HG03378 (cell line): ENCODE results near the gene ARFGEF2.
"Not testable (repeated sequence)": the region's sequence is repeated elsewhere in the genome, so short reads cannot be mapped to it uniquely, and the experiment has no call there.

Experiments used
- ATAC-seq: cut with Tn5 transposase; IDR thresholded peaks from one replicate; pipeline ENCODE4 v1.9.1; 2021; ENCODE audit warnings: mild to moderate bottlenecking, moderate library complexity; ENCODE audit not compliant: unreplicated experiment

The ARFGEF2 gene

DNA sequence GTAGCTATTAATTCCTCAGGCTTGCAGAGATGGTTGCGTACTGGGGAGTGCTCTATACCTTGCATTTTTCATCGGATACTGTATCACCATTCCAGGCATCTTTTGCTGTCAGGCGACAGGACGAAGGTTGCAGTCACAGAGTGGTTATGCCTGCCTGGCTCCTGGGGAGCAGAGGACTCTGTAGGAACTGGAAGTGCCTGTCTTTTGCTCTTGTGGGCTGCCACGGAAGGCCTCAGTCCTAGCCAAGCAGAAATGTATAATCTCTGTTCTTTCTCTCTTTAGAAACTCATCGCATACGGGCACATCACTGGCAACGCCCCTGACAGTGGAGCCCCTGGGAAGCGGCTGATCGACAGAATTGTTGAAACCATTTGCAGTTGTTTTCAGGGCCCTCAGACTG lies 29.5 kb downstream of the ARFGEF2 start:
- no peak for ATAC-seq

DNA sequence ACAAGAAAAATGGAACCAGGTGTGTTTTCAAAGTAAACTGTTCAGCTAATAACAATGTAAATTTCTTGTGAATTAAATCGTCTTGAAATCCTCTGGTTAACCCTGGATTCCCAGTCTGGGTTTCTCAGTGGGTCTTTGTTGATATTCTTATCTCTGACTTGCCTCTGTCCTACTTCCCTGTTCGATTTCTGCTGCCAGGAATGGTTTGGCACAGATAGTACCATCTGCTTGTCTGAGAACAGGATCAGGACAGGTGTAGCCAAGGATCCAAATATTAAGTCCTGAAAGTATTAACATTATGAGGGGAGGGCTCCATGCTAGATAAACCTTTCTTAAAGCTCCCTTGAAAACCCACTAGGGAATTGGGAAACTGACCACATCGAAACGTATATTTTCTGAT lies 30.1 kb downstream of the ARFGEF2 start:
- no peak for ATAC-seq

DNA sequence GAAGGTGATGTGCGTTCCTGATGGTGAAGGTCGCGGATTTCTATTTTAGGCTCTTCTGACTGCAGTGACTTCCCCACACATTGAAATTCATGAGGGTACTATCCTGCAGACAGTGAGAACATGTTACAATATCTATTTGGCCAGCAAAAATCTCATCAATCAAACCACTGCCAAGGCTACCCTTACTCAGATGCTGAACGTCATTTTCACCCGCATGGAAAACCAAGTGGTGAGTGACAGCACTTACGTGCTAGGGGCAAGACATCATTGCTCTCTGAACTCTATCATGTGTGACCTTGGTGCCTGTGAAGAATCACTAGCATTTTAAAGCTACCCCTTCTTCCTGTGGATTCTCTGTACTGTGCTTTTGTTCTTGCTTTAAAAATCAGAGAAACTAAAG lies 31.1 kb downstream of the ARFGEF2 start:
- no peak for ATAC-seq

DNA sequence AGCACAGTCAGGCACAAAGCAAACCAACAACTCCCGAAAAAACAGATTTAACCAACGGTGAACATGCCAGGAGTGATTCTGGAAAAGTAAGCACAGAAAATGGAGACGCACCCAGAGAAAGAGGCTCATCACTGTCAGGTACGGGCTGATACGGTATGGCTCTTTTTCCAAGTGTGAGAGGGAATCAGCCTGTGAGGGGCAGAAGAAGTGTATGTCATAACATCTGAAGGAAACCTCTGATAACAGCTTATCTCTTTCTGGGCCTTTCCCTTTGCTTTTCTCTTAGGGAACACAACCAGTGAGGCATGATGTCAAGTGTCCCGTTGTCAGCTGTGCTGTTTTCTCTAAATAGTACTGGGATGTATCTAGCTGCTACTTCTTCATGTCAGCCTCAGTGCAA lies 32.1 kb downstream of the ARFGEF2 start:
- no peak for ATAC-seq

DNA sequence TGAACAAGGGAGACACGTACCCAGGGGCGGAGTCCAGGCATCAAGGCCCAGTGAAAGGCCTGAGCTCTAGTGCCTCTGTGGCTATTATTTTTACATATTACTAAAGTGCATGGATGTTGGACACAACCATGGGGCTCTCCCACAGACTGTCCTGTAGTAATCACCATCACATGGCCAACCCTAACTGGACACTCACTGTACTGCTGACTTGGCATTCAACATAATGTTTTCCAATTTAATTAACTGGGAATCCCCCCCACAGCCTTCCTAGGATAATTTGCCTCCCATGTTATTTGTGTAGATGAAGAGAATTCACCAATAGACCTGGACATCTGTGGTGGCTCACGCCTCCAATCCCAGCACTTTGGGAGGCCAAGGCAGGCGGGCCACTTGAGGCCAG lies 34.5 kb downstream of the ARFGEF2 start:
- no peak for ATAC-seq

DNA sequence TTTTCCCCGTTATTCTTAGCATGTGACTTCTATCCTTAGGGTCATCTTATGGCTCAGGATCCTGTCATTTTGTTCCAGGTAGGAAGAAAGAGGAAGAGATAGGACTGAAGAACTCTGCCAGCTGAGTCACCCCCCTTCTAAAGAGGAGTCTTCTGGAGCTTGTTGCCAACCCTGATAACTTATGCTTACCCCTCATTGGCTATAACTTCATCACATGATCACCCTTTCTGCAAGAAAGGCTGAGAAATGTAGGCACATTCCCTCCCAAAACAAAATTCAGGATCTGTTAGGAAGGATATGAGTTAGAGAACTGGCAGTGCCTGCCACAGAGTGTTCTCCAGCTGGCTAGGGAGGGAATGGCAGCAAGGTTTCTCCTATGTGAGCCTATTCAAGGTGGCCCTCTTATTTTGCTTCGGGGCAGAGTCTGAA lies 35.6 kb downstream of the ARFGEF2 start:
- no peak for ATAC-seq

DNA sequence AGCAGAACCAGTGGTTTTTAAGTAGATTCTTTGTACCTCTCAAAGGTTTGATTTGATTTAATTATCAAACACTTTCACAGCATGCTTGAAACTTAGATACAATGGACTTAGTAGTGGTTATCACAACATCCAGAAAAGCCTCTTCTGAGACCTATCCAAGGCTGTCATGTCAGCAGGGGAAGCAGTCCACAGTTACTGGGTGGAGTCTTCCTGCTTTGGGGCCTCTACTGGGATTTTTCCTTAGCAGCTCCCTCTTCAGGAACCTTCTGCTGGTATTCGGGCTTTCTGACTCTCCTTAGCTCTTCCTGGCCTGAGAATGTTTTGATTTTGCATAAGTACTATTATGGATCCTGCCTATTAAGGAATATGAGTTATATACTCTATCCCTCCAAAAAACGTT lies 36.0 kb downstream of the ARFGEF2 start:
- no peak for ATAC-seq

DNA sequence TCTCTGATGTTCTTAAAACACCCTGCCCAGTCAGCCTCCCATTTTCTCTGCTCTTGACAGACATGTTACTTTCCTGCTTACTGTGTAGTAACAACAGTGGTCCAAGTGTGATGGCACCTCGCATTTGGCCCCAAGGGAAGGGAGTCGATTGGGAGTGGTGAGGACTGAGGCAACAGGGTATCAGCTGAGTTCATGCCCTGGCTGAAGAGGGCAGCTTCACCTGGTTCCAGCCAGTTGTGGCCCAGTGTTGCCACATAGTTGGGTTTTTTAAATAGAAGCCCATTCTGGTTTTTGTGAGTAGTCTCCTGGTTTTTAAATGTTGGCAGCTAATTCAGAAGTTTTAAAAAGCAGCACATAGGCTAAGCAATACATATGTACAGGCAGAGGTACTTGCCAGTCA lies 37.2 kb downstream of the ARFGEF2 start:
- no peak for ATAC-seq

DNA sequence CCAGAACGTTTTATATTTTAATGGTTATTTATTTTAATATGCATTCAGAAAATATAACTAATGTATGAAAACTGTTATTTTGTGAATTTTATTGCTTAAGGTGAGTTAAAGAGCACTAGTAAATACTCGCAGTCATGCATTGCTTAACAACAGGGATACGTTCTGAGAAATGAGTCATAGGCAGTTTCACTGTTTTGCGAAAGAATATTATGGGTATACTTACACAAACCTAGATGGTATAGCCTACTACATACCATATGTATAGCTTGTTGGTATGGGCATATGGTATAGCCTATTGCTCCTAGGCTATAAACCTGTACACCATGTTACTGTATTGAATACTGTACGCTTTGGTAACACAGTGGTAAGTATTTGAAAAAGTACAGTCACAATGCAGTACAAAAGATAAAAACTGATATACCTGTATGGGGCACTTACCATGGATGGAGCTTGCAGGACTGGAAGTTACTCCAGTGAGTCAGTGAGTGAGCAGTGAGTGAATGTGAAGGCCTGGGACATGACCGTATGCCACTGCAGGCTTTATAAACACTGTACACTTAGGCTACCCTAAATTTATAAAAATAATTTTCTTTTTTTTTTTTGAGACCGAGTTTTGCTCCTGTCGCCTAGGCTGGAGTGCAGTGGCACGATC lies 38.5 kb downstream of the ARFGEF2 start:
- ATAC-seq, result no peak

DNA sequence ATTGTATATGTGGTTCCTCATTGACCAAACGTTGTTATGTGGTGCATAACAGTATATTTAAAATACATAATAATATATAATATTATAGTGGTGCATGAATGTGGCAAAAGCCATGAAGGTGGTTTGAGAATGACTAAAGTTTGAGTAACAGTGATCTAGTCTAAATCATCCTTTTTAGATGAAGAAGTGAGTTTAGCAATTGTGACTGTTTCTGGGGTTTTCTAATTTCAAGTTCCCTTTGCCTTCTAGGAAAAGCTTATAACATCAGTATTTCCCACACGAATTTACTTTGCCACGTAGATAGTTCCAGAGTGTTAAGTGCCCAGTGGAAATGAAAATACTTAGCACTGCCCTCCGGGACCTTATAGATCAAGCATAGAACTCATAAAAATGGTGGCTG lies 40.9 kb downstream of the ARFGEF2 start:
- ATAC-seq, result no peak

DNA sequence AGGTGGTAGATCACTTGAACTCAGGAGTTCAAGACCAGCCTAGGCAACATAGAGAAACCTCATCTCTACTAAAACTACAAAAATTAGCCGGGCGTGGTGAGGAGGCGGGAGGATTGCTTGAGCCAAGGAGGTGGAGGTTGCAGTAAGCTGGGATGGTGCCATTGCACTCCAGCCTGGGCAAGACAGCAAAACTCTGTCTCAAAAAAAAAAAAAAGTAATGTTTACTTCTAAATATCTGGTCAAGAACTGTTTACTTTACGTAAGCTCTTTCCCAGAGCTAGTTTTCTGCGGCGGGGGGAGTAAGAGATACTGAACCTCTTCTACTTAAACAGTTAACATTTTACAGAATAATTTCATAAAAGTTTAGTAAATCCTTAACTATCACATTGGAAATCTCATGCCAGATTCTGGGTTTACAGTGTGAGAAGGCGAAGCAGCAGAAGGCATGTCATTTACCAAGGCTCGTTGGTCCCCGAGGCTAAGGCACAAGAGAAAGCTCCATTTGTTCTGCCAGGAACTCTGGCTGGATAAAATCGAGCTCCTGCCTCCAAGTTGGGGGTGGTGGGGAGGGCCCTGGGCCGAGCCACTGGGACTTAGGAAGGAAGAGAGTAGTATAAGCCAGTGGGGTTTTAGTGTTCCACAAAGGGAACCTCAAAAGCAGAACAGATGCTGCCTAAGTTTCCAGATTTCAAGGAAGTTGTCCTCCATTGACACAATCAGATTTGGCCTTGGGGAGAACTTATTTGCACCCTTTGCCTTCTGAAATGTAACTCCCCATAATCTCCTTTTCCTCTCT lies 41.7 kb downstream of the ARFGEF2 start:
- no peak for ATAC-seq

DNA sequence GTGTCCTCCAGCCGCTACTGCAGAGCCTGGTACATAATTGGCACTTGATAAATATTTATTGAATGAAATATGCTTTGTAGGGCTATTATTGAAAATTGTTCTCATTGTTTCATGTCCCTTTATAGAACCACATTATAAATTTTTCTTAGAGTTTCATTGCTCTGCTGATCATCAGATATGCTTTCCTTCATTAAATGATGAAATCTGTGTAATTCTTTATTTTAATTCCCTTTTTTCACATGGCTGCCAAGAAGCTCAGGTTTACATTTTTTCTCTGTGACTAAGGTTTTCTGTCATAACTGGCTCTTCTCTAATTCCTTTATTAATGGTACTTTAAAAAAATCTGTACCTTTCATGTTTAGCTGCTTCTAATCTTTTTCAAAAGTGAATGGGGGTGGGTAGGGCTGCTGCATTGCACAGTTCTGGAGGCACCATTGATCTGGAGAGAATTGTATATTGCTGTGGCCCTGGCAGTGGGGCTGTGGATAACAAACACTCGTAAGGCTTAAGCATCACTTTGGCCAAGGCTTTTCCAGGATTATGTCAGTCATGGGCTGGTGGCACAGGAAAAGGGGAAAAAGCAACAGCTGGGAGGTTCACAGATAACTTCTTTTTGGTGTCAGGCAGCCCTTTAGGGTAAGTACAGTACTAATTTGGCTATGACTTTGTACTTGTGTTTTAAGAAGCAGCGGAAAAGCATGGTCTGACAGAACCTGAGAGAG lies 43.8 kb downstream of the ARFGEF2 start:
- no peak for ATAC-seq

DNA sequence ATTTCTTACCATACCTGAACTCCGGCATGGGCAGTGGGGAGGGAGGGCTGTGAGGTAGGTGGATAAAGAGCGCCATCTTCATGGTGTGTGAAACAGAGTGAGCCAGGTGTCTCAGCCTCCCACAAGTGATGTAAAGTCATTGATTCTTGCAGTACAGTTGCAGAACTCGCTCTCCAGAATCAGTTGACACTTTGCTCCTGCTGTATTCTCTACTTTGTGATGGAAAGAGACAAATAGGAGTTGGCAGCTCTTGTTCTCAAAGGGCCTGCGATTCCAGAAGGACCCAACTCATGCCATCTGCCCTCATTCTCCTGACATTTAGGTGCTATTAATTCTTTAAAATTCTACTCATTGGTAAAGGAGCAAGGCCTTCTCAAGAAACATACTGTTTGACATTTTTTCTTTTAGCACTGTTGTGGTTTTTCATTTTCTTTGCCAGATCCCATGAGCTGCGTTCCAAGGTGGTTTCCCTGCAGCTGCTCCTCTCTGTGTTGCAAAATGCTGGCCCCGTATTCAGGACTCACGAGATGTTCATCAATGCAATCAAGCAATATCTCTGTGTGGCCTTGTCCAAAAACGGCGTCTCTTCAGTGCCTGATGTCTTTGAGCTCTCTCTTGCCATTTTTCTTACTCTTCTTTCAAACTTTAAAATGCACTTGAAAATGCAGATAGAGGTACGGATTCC lies 49.3 kb downstream of the ARFGEF2 start:
- ATAC-seq, result no peak

DNA sequence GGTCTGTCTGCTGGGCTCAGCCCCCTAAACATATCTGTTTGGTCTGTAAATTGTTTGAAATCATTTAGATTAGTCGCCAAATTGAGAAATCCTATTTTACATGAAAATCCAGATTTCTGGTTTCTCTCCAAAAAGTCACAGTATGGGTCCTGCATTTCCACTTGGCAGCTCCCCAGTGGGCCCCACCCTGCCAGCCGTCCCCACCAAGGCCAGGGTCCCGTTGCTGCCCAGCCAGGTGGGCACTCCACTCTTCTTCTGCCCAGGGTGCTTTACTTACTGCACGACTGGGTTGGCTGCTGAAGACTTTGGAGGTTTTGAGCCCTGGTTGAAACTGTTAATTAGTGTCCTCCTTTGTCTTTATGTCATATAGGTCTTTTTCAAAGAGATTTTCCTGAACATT lies 50.4 kb downstream of the ARFGEF2 start:
- ATAC-seq, result no peak

DNA sequence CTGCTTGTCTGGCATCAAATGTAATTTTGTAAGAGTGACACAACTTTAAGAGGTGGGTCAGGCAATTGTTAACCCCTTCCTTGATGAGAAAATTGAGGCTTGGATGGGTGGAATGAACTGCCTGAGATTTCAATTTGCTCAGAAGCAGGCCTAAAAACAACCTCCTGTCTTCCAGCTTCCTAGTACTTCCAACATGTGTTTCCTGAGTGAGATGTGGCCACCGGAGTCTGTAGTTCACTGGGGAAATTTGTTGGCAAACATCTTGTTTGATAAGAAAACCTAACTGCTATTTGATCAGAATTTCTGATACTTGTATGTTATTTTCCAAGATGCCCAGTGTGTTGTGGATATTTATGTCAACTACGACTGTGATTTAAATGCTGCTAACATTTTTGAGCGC lies 51.3 kb downstream of the ARFGEF2 start:
- no peak for ATAC-seq

DNA sequence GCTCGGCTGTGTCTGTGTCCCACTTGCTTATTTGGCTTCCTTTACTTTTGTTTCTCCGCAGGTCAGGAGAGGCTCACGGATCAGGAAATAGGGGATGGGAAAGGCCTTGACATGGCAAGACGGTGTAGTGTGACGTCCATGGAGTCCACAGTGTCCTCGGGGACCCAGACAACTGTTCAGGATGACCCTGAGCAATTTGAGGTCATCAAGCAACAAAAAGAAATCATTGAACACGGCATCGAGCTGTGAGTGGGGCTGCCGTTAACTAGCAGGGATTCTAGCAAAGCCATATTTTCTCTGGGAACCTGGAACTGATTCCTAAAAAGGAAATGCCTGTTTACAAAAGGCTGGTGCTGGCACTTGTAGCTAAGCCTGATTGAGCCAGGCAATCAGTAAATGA lies 54.4 kb downstream of the ARFGEF2 start:
- ATAC-seq, result no peak

DNA sequence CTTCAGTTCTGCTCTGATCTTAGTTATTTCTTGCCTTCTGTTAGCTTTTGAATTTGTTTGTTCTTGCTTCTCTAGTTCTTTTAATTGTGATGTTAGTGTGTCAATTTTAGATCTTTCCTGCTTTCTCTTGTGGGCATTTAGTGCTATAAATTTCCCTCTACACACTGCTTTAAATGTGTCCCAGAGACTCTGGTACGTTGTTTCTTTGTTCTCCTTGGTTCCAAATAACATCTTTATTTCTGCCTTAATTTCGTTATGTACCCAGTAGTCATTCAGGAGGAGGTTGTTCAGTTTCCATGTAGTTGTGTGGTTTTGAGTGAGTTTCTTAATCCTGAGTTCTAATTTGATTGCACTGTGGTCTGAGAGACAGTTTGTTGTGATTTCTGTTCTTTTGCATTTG lies 58.5 kb downstream of the ARFGEF2 start:
- not testable (repeated sequence) for ATAC-seq

DNA sequence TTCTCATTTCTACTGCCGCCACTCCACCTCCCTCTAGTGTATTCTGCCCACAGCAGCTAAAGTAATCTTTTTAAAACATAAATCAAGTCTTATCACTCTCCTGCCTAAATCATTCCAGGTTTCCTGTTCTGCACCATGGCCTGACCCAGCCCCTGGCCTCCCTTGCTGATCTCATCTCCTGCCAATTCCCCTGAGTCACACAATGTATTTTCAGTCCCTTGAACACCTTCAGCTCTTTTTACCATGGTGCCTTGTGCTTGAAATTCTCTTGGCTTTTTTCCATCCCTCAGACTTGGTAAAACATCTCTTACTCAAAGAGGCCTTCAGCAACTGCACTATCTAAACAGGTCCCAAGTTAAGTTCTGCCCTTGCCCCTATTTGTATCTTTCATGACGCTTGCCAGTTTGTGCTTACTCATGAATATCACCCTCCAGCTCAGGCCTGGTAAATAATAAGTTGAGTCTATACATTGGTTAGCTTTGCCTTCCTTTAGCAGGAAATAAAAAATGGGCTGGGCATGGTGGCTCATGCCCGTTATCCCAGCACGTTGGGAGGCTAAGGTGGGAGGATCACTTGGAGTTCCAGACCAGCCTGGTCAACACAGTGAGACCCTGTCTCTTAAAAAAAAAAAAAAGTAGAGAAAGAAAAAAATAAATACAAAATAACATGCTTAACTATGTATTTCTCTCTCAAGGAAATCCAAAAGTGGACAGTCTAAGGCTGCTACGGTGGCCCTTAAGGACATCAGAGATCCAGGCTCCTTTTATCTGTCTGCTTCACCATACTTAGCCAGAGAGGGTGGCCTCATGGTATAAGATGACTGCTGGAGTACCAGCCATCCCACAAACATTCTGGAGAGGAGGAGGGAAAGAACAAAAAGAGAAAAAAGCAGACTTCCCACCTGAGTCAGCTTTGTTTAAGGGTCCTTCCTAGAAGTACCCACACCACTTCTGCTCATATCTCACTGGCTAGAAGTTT lies 62.2 kb downstream of the ARFGEF2 start:
- no peak for ATAC-seq

DNA sequence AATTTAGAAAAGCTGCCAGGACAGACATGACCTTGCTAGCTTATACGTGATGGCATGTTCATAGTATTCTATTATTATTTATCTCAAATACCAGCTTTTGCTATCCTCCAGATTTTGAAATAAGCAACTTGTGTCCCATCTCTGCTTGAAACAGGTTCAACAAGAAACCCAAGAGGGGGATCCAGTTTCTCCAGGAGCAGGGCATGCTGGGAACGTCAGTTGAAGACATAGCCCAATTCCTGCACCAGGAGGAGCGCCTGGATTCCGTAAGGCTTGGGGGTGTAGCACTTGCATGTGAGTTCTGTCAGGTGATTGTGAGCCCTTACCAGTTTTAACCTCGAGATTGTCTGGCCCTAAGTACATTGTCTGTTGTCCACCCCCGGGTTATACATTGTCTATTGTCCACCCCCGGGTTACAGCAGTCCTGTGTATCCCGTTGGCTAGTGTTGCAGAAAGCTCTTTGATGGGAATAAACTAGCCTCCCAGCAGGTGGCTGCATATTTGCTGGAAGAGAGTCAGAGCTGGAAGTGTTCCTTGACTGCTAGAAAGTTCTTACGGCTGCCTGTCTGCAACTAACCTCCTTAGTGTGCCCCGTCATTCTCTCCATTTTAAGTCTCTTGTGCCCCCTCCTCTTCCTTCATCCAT lies 63.2 kb downstream of the ARFGEF2 start:
- ATAC-seq, result no peak

DNA sequence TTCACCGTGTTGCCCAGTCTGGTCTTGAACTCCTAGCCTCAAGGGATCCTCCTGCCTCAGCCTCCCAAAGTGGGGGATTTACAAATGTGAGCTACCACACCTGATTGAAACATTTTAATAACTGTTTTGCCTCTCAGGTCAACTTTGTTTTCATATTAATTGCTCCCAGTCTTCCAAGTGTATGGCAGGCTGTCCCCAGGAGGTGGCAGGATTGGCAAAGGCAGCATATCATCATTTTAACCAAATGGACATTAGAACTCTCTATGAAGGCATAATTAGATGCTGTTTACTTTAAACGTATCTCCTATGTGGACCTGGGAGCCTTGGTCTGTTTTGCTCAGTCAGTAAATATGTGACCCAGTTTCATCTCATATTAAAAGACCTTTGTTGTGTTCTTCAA lies 65.4 kb downstream of the ARFGEF2 start:
- ATAC-seq, result no peak
